Liver (tissue), 3 donors: ENCODE data around the gene GNG2.

Experiments
- CTCF ChIP-seq: fragments of 150-350 bp; IDR thresholded peaks from 2 replicates; pipeline ENCODE4 v1.5.1; 2017; ENCODE audit warnings: improper control_type of control experiment, low read depth, low read length; ENCODE audit not compliant: missing input control
- EGR1 ChIP-seq, 2 donors: IDR thresholded peaks; 2 replicates each; pipeline ENCODE4 v1.6.1; 2016 to 2018; ENCODE audit warnings: antibody characterized with exemption in 2 of 2, low read depth in 2 of 2
- GABPA ChIP-seq, 2 donors: IDR thresholded peaks in 1 of 2; conservative IDR thresholded peaks in 1 of 2; 2 replicates each; pipeline ENCODE4 v1.6.1; 2016; ENCODE audit warnings: antibody characterized with exemption in 2 of 2, mild to moderate bottlenecking in 1 of 2, moderate library complexity in 1 of 2
- RAD21 ChIP-seq, 2 donors: IDR thresholded peaks; 2 replicates each; pipeline ENCODE4 v1.6.1; 2016; ENCODE audit warnings: antibody characterized with exemption in 2 of 2, mild to moderate bottlenecking in 2 of 2
- TF ChIP-seq, protein P1 (sequence below): IDR thresholded peaks from 2 replicates; pipeline ENCODE4 v1.6.1; 2016; ENCODE audit warnings: antibody characterized with exemption
- donor health status: healthy.
- donor health status: healthy.

- TF ChIP-seq CTCF (no peak), RAD21 (IDR thresholded peaks at IDR 0.05) (no peak), GABPA (IDR thresholded peaks at IDR 0.05 in 1 of 2, conservative IDR thresholded peaks at IDR 0.05 in 1 of 2) (no peak), EGR1 (IDR thresholded peaks at IDR 0.05; ENCODE audit: low read depth in 2 of 2) (no peak)
- TF ChIP-seq, protein P1, sequence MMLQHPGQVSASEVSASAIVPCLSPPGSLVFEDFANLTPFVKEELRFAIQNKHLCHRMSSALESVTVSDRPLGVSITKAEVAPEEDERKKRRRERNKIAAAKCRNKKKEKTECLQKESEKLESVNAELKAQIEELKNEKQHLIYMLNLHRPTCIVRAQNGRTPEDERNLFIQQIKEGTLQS, result no peak
These were observed 147.7 kb downstream of the GNG2 start for GRCh38 chr14:52008136-52008535.
